Measurements from ENCODE around the gene PICALM.

DNA sequence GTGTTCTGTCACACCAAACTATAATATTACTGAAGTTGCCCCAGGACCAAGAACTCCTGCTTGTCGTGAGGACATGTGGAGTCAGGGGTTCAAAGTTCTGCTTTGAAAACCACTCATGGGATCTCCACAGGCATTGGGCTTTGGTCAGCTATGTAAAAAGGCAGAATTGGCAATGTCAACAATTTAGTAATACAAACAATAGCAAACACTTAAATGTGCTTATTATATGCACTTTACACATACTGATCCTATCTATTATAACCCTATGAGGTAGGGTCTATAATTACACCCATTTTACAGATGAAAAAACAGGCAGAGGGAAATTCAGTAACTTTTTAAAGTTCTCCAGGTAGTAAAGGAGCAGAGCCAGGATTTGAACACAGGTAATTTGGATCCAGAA lies 119.1 kb downstream of the PICALM start:
- TF ChIP-seq, protein P1, sequence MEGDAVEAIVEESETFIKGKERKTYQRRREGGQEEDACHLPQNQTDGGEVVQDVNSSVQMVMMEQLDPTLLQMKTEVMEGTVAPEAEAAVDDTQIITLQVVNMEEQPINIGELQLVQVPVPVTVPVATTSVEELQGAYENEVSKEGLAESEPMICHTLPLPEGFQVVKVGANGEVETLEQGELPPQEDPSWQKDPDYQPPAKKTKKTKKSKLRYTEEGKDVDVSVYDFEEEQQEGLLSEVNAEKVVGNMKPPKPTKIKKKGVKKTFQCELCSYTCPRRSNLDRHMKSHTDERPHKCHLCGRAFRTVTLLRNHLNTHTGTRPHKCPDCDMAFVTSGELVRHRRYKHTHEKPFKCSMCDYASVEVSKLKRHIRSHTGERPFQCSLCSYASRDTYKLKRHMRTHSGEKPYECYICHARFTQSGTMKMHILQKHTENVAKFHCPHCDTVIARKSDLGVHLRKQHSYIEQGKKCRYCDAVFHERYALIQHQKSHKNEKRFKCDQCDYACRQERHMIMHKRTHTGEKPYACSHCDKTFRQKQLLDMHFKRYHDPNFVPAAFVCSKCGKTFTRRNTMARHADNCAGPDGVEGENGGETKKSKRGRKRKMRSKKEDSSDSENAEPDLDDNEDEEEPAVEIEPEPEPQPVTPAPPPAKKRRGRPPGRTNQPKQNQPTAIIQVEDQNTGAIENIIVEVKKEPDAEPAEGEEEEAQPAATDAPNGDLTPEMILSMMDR (IDR thresholded peaks at IDR 0.05) = no peak
- TF ChIP-seq POLR2A (IDR thresholded peaks at IDR 0.05) (no peak), EP300 (IDR thresholded peaks at IDR 0.05) (no peak)

Measured in tibial nerve (tissue), 4 donors.